ENCODE results near the gene CFAP46.

- no peak for TF ChIP-seq CTCF (conservative IDR thresholded peaks at IDR 0.05; ENCODE audit: low read depth in 2 of 2)
- TF ChIP-seq, protein P1, sequence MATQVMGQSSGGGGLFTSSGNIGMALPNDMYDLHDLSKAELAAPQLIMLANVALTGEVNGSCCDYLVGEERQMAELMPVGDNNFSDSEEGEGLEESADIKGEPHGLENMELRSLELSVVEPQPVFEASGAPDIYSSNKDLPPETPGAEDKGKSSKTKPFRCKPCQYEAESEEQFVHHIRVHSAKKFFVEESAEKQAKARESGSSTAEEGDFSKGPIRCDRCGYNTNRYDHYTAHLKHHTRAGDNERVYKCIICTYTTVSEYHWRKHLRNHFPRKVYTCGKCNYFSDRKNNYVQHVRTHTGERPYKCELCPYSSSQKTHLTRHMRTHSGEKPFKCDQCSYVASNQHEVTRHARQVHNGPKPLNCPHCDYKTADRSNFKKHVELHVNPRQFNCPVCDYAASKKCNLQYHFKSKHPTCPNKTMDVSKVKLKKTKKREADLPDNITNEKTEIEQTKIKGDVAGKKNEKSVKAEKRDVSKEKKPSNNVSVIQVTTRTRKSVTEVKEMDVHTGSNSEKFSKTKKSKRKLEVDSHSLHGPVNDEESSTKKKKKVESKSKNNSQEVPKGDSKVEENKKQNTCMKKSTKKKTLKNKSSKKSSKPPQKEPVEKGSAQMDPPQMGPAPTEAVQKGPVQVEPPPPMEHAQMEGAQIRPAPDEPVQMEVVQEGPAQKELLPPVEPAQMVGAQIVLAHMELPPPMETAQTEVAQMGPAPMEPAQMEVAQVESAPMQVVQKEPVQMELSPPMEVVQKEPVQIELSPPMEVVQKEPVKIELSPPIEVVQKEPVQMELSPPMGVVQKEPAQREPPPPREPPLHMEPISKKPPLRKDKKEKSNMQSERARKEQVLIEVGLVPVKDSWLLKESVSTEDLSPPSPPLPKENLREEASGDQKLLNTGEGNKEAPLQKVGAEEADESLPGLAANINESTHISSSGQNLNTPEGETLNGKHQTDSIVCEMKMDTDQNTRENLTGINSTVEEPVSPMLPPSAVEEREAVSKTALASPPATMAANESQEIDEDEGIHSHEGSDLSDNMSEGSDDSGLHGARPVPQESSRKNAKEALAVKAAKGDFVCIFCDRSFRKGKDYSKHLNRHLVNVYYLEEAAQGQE (IDR thresholded peaks at IDR 0.05; ENCODE audit: unreplicated experiment) = no peak
- TF ChIP-seq EZH2 (IDR thresholded peaks at IDR 0.05; ENCODE audit: low read depth, unreplicated experiment) = no peak
- TF ChIP-seq POLR2AphosphoS5 (IDR thresholded peaks at IDR 0.05; ENCODE audit: low read depth) = no peak
- no peak for TF ChIP-seq STAT1 (IDR thresholded peaks at IDR 0.05; ENCODE audit: unreplicated experiment)
- no peak for TF ChIP-seq CREB1 (CRISPR knock-in tag; IDR thresholded peaks at IDR 0.05; ENCODE audit: low read depth)
- no peak for TF ChIP-seq EZH2phosphoT487 (IDR thresholded peaks at IDR 0.05; ENCODE audit: unreplicated experiment)
- TF ChIP-seq, protein P2, sequence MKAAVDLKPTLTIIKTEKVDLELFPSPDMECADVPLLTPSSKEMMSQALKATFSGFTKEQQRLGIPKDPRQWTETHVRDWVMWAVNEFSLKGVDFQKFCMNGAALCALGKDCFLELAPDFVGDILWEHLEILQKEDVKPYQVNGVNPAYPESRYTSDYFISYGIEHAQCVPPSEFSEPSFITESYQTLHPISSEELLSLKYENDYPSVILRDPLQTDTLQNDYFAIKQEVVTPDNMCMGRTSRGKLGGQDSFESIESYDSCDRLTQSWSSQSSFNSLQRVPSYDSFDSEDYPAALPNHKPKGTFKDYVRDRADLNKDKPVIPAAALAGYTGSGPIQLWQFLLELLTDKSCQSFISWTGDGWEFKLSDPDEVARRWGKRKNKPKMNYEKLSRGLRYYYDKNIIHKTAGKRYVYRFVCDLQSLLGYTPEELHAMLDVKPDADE (IDR thresholded peaks at IDR 0.05) = no peak
- TF ChIP-seq JUNB (IDR thresholded peaks at IDR 0.05; ENCODE audit: unreplicated experiment) = no peak
- TF ChIP-seq ZNF462 (CRISPR knock-in tag; IDR thresholded peaks at IDR 0.05) = no peak
- TF ChIP-seq ZNF114 (CRISPR knock-in tag; IDR thresholded peaks at IDR 0.05) = no peak
- TF ChIP-seq NANOG (IDR thresholded peaks at IDR 0.05; ENCODE audit: borderline replicate concordance) = no peak
- TF ChIP-seq ZNF331 (CRISPR knock-in tag; IDR thresholded peaks at IDR 0.05; ENCODE audit: low read depth) = no peak
These were observed 58.3 kb downstream of the CFAP46 start for GRCh38 chr10:132884041-132884440.
